ENCODE measurements around the gene HSD3B2. TPM values are rescaled to one million over a fixed set of nuclear protein-coding genes. Genes with fewer than 3 reads are reported as not detected.
"Not testable (repeated sequence)": the region's sequence is repeated elsewhere in the genome, so short reads cannot be mapped to it uniquely, and the experiment has no call there.

The HSD3B2 gene
- total RNA-seq, 1 experiment from 2014 or later: not detected

- no peak overlapping the region for H3K4me3 ChIP-seq (ENCODE audit: low read depth, low read length, poor library complexity, severe bottlenecking)
- H3K4me1 ChIP-seq (ENCODE audit: insufficient read depth, low read length, poor library complexity, severe bottlenecking): peaks cover 7% of the 10 kb centered on the region
- H3K9me3 ChIP-seq (ENCODE audit: low read depth, low read length, poor library complexity, severe bottlenecking): no peaks in the 10 kb centered on the region
- intact Hi-C loops (cut with micrococcal nuclease; ENCODE audit: unreplicated experiment): no loop called here
- no peak overlapping the region for H3K27ac ChIP-seq (ENCODE audit: low read depth, low read length, poor library complexity, severe bottlenecking)
- peaks cover 5% of the 10 kb centered on the region for H3K27me3 ChIP-seq (replicated peaks; ENCODE audit: insufficient read depth, low read depth, low read length, poor library complexity)
- H3K36me3 ChIP-seq (ENCODE audit: insufficient read depth, low read length, poor library complexity, severe bottlenecking): no peaks in the 10 kb centered on the region
- TF ChIP-seq EZH2 (IDR thresholded peaks at IDR 0.05; ENCODE audit: borderline replicate concordance, low read depth, low read length, poor library complexity, severe bottlenecking): no peak
- TF ChIP-seq CTCF (conservative IDR thresholded peaks at IDR 0.05; ENCODE audit: low read depth, low read length): no peak
- no TSS peak for BruUV-seq (replicated peaks)
- POLR2A ChIA-PET (ENCODE audit: low non-redundant PET): no interaction called here
- DNase-seq (ENCODE audit: low spot score): no peak
- CTCF ChIA-PET: no interaction called here
Observed at GRCh38 chr1:119375366-119375765, 39.6 kb upstream of the HSD3B2 start.

GRCh38 chr1:119376594-119376993 is 38.4 kb upstream of the HSD3B2 start:
- Histone ChIP-seq H3K36me3 (ENCODE audit: insufficient read depth, low read length, poor library complexity, severe bottlenecking) (no peaks in the 10 kb centered on the region), H3K27me3 (replicated peaks; ENCODE audit: insufficient read depth, low read depth, low read length, poor library complexity) (peaks cover 5% of the 10 kb centered on the region), H3K4me1 (ENCODE audit: insufficient read depth, low read length, poor library complexity, severe bottlenecking) (peaks cover 6% of the 10 kb centered on the region), H3K27ac (ENCODE audit: low read depth, low read length, poor library complexity, severe bottlenecking) (no peak overlapping the region), H3K4me3 (ENCODE audit: low read depth, low read length, poor library complexity, severe bottlenecking) (no peak overlapping the region), H3K9me3 (ENCODE audit: low read depth, low read length, poor library complexity, severe bottlenecking) (no peaks in the 10 kb centered on the region)
- no peak for TF ChIP-seq CTCF (conservative IDR thresholded peaks at IDR 0.05; ENCODE audit: low read depth, low read length)
- TF ChIP-seq EZH2 (IDR thresholded peaks at IDR 0.05; ENCODE audit: borderline replicate concordance, low read depth, low read length, poor library complexity, severe bottlenecking): no peak
- intact Hi-C loops (cut with micrococcal nuclease; ENCODE audit: unreplicated experiment): no loop called here
- DNase-seq (ENCODE audit: low spot score): no peak
- POLR2A ChIA-PET (ENCODE audit: low non-redundant PET): no interaction called here
- CTCF ChIA-PET: no interaction called here
- BruUV-seq (replicated peaks): no TSS peak

- CTCF ChIA-PET: not testable (repeated sequence)
Observed at GRCh38 chr1:119377594-119377993, 37.4 kb upstream of the HSD3B2 start.

GRCh38 chr1:119379117-119379516 is 35.8 kb upstream of the HSD3B2 start:
- Histone ChIP-seq H3K9me3 (ENCODE audit: low read depth, low read length, poor library complexity, severe bottlenecking) (no peaks in the 10 kb centered on the region), H3K4me1 (ENCODE audit: insufficient read depth, low read length, poor library complexity, severe bottlenecking) (no peaks in the 10 kb centered on the region), H3K27me3 (replicated peaks; ENCODE audit: insufficient read depth, low read depth, low read length, poor library complexity) (peaks cover 4% of the 10 kb centered on the region), H3K4me3 (ENCODE audit: low read depth, low read length, poor library complexity, severe bottlenecking) (no peak overlapping the region), H3K36me3 (ENCODE audit: insufficient read depth, low read length, poor library complexity, severe bottlenecking) (no peaks in the 10 kb centered on the region), H3K27ac (ENCODE audit: low read depth, low read length, poor library complexity, severe bottlenecking) (no peak overlapping the region)
- TF ChIP-seq EZH2 (IDR thresholded peaks at IDR 0.05; ENCODE audit: borderline replicate concordance, low read depth, low read length, poor library complexity, severe bottlenecking) (no peak), CTCF (conservative IDR thresholded peaks at IDR 0.05; ENCODE audit: low read depth, low read length) (no peak)
- intact Hi-C loops (cut with micrococcal nuclease; ENCODE audit: unreplicated experiment): no loop called here
- BruUV-seq (replicated peaks): no TSS peak
- CTCF ChIA-PET: no interaction called here
- POLR2A ChIA-PET (ENCODE audit: low non-redundant PET): no interaction called here
- DNase-seq (ENCODE audit: low spot score): no peak

More at GRCh38 chr1:119377594-119377993, 37.4 kb upstream of the HSD3B2 start:
- H3K4me3 ChIP-seq (ENCODE audit: low read depth, low read length, poor library complexity, severe bottlenecking); H3K4me1 ChIP-seq (ENCODE audit: insufficient read depth, low read length, poor library complexity, severe bottlenecking); H3K27ac ChIP-seq (ENCODE audit: low read depth, low read length, poor library complexity, severe bottlenecking); H3K9me3 ChIP-seq (ENCODE audit: low read depth, low read length, poor library complexity, severe bottlenecking); H3K27me3 ChIP-seq (replicated peaks; ENCODE audit: insufficient read depth, low read depth, low read length, poor library complexity); intact Hi-C loops (cut with micrococcal nuclease; ENCODE audit: unreplicated experiment); BruUV-seq (replicated peaks); H3K36me3 ChIP-seq (ENCODE audit: insufficient read depth, low read length, poor library complexity, severe bottlenecking); DNase-seq (ENCODE audit: low spot score); POLR2A ChIA-PET (ENCODE audit: low non-redundant PET): not testable (repeated sequence)
